Trophoblast cell (in vitro differentiated cells and primary cell): Measurements from ENCODE around the gene JPT1.

Source experiments
- DNase-seq, 2 donors: peaks; one replicate each; pipeline ENCODE4 v3.0.0-alpha.2; 2016
- H2AFZ ChIP-seq: 2 replicates; pipeline ENCODE4 v1.6.1; 2013; ENCODE audit warnings: low read length, moderate library complexity, mild to moderate bottlenecking; ENCODE audit not compliant: insufficient read depth, poor library complexity
- H2AK5ac ChIP-seq: 2 replicates; pipeline ENCODE4 v1.6.1; 2013; ENCODE audit warnings: mild to moderate bottlenecking, low read length
- H2BK120ac ChIP-seq: 2 replicates; pipeline ENCODE4 v1.6.1; 2013; ENCODE audit warnings: low read length, mild to moderate bottlenecking, moderate library complexity; ENCODE audit not compliant: insufficient read depth, poor library complexity
- H2BK12ac ChIP-seq: 2 replicates; pipeline ENCODE4 v1.6.1; 2013; ENCODE audit warnings: mild to moderate bottlenecking, low read length, moderate library complexity
- H2BK5ac ChIP-seq: 2 replicates; pipeline ENCODE4 v1.6.1; 2013; ENCODE audit warnings: low read length, low read depth, moderate library complexity, mild to moderate bottlenecking; ENCODE audit not compliant: poor library complexity
- H3K14ac ChIP-seq: 2 replicates; pipeline ENCODE4 v1.6.1; 2013; ENCODE audit warnings: mild to moderate bottlenecking, low read length
- H3K18ac ChIP-seq: 2 replicates; pipeline ENCODE4 v1.6.1; 2013; ENCODE audit warnings: mild to moderate bottlenecking, low read length
- H3K23ac ChIP-seq: 2 replicates; pipeline ENCODE4 v1.6.1; 2013; ENCODE audit warnings: low read length
- H3K27ac ChIP-seq: 2 replicates; pipeline ENCODE4 v1.5.1; 2013; ENCODE audit warnings: low read depth, mild to moderate bottlenecking, inconsistent platforms, low read length, moderate library complexity
- H3K27me3 ChIP-seq: 2 replicates; pipeline ENCODE4 v1.6.1; 2013; ENCODE audit warnings: inconsistent platforms, mild to moderate bottlenecking, low read length, moderate library complexity; ENCODE audit not compliant: insufficient read depth
- H3K36me3 ChIP-seq, 2 experiments: 1 replicate in 1 of 2; 2 replicates in 1 of 2; pipeline ENCODE4 v1.6.1; 2013; ENCODE audit warnings: low read length in 2 of 2, mild to moderate bottlenecking in 2 of 2, moderate library complexity in 1 of 2; ENCODE audit not compliant: insufficient read depth in 2 of 2, control insufficient read depth in 1 of 2
- H3K4ac ChIP-seq: 2 replicates; pipeline ENCODE4 v1.6.1; 2013; ENCODE audit warnings: low read depth, mild to moderate bottlenecking, low read length, moderate library complexity
- H3K4me1 ChIP-seq, 2 experiments: 1 replicate in 1 of 2; 2 replicates in 1 of 2; pipeline ENCODE4 v1.6.1; 2013; ENCODE audit warnings: low read length in 2 of 2, mild to moderate bottlenecking in 2 of 2, moderate library complexity in 1 of 2; ENCODE audit not compliant: insufficient read depth in 2 of 2, control insufficient read depth in 1 of 2
- H3K4me2 ChIP-seq: 2 replicates; pipeline ENCODE4 v1.6.1; 2013; ENCODE audit warnings: inconsistent platforms, mild to moderate bottlenecking, low read length, moderate library complexity
- H3K4me3 ChIP-seq: 2 replicates; pipeline ENCODE4 v1.5.1; 2013; ENCODE audit warnings: mild to moderate bottlenecking, low read depth, low read length, inconsistent platforms
- H3K79me1 ChIP-seq: one replicate; pipeline ENCODE4 v1.6.1; 2013; ENCODE audit warnings: low read length
- H3K79me2 ChIP-seq: 2 replicates; pipeline ENCODE4 v1.6.1; 2013; ENCODE audit warnings: low read length, mild to moderate bottlenecking; ENCODE audit not compliant: control insufficient read depth, insufficient read depth, poor library complexity
- H3K9ac ChIP-seq: 2 replicates; pipeline ENCODE4 v1.6.1; 2013; ENCODE audit warnings: mild to moderate bottlenecking, low read length
- H3K9me3 ChIP-seq: 2 replicates; pipeline ENCODE4 v1.6.1; 2013; ENCODE audit warnings: low read depth, mild to moderate bottlenecking, control low read depth, inconsistent platforms, low read length; ENCODE audit not compliant: insufficient read depth
- H4K12ac ChIP-seq: 2 replicates; pipeline ENCODE4 v1.6.1; 2013; ENCODE audit warnings: low read depth, mild to moderate bottlenecking, low read length, moderate library complexity
- H4K8ac ChIP-seq: 2 replicates; pipeline ENCODE4 v1.6.1; 2013; ENCODE audit warnings: low read depth, mild to moderate bottlenecking, low read length, moderate library complexity
- H4K91ac ChIP-seq: one replicate; pipeline ENCODE4 v1.6.1; 2013; ENCODE audit warnings: low read depth, mild to moderate bottlenecking, low read length, moderate library complexity
- WGBS: extraction: QIAGEN DNeasy Blood & Tissue Kit; methylation state at CpG from one replicate; pipeline ENCODE4 v1.1.7; 2013; ENCODE audit warnings: missing lambda C conversion rate; ENCODE audit not compliant: insufficient read length, insufficient coverage; ENCODE audit errors: extremely low coverage; 5-methylcytosine and 5-hydroxymethylcytosine counted together

Gene JPT1

DNA sequence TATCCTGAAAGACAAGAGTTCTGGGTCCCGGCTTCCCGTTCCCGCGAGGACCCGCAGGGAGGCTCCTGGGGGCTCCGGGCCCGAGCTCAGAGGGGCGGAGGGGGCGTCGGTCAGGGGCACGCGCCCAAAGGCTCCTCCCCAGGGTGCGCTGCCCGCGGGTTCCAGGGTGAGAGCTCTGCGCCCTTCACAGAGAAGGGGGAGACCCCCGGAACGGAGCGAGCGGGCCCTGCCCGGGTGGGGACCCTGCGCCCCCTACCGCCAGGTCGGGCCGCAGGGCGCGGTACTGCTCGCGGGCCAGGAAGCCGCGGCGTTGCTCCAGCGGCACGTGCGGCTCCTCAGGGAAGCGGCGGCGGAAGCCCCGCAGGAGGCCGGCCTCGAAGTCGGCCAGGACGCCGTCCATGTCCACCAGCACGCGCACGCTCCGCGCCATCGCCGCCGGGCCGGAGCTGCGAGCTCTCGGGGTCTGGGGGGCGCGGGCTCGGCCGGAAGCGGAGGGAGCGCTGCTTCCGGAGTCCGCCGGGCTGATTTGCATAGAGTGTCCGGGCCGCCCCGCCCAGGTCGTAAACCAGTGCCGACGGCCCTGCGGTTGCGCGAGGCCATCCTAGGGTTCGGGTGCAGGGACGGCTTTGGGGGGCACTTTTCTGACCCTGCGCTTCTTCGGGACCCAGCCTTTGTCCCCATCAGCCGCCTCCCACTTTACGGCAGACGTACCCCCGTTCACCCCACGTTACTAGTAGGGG is 22.9 kb downstream of the JPT1 start, which contains the start of gene NT5C:
TSS of gene NT5C (minus strand) at position 465 of the 740 bp plus-strand sequence. CDS start at position 430, 35 bp downstream.
- H3K9me3 ChIP-seq, result no peaks in the 10 kb centered on the region
- peak within 1 kb of the TSS; percentile 84 for H2AK5ac ChIP-seq
- H3K23ac ChIP-seq, result no peak within 1 kb of the TSS
- H3K18ac ChIP-seq, result peak within 1 kb of the TSS; percentile 98
- peak within 1 kb of the TSS; percentile 16 for H2BK12ac ChIP-seq
- peak within 1 kb of the TSS; percentile 74 for H2BK120ac ChIP-seq
- H3K14ac ChIP-seq, result peak within 1 kb of the TSS; percentile 95
- peaks cover 11% of the 10 kb centered on the region for H3K79me1 ChIP-seq
- peak within 1 kb of the TSS; percentile 98 for H4K91ac ChIP-seq
- peak within 1 kb of the TSS; percentile 74 for H2BK5ac ChIP-seq
- H4K8ac ChIP-seq, result peak within 1 kb of the TSS; percentile 100
- H3K36me3 ChIP-seq, result peaks cover 25 to 26% of the 10 kb centered on the region in 2 experiments
- no peaks in the 10 kb centered on the region for H3K27me3 ChIP-seq
- H3K9ac ChIP-seq, result peak within 1 kb of the TSS; percentile 92
- peaks cover 9% of the 10 kb centered on the region for H3K79me2 ChIP-seq
- peak; percentile 49 to 67 for DNase-seq
- H2AFZ ChIP-seq, result peak within 1 kb of the TSS; percentile 98
- peaks cover 0 to 6% of the 10 kb centered on the region in 2 experiments for H3K4me1 ChIP-seq
- no CpG with 5 or more reads among the region's 82 CpGs for WGBS
- H3K4me2 ChIP-seq, result peak within 1 kb of the TSS; percentile 88
- H3K4ac ChIP-seq, result peak within 1 kb of the TSS; percentile 94
- peak within 1 kb of the TSS; percentile 98 for H4K12ac ChIP-seq
- peak within 1 kb of the TSS; percentile 87 for H3K4me3 ChIP-seq
- peak within 1 kb of the TSS; percentile 91 for H3K27ac ChIP-seq

DNA sequence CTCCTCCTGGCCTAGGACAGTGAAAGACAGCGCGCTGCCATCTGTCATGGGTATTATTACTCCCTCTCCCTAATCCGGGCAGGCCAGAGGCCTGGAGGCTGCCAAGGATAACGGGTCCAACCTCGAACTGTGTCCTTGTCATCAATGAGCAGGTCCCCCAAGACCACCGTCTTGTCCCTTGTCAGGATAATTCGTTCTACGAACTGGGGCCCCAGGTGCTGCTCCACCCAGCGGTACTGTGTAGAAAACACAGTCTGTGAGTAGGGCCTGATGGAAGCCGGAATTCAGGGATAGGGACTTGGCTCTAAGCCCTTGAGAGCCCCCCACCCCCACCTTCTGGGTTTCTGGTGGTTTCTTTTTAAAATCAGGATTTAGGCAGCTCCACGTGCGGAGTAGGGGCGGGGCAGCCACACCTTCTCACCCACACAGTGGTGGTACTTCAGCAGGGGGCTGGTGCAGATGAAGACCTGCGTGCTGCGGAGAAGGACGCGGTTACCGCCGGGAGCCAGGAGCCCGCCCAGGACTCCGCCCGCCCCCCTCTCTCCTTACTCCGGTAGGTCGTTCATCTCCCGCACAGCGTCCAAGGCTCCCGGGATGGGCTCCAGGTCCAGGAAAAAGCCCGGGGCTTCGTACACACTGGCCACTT is 23.6 kb downstream of the JPT1 start:
- Histone ChIP-seq H3K36me3 (peaks cover 23 to 24% of the 10 kb centered on the region in 2 experiments), H3K79me1 (peaks cover 11% of the 10 kb centered on the region), H4K91ac (peak overlapping the region; percentile 52), H3K14ac (peak overlapping the region; percentile 88), H4K12ac (peak overlapping the region; percentile 98), H3K9me3 (no peaks in the 10 kb centered on the region), H3K23ac (no peak overlapping the region), H4K8ac (peak overlapping the region; percentile 100), H3K4ac (peak overlapping the region; percentile 75), H2AK5ac (no peak overlapping the region), H3K9ac (peak overlapping the region; percentile 92), H2BK12ac (no peak overlapping the region), H3K4me2 (peak overlapping the region; percentile 88), H2AFZ (peak overlapping the region; percentile 71), H3K27ac (peak overlapping the region; percentile 91), H3K4me1 (peaks cover 0 to 6% of the 10 kb centered on the region in 2 experiments), H3K79me2 (peaks cover 9% of the 10 kb centered on the region), H3K18ac (peak overlapping the region; percentile 93), H3K4me3 (peak overlapping the region; percentile 87), H2BK120ac (peak overlapping the region; percentile 59), H2BK5ac (peak overlapping the region; percentile 71), H3K27me3 (no peaks in the 10 kb centered on the region)
- peak in 1 of 2 donors; percentile 63 for DNase-seq
- no CpG with 5 or more reads among the region's 29 CpGs for WGBS

DNA sequence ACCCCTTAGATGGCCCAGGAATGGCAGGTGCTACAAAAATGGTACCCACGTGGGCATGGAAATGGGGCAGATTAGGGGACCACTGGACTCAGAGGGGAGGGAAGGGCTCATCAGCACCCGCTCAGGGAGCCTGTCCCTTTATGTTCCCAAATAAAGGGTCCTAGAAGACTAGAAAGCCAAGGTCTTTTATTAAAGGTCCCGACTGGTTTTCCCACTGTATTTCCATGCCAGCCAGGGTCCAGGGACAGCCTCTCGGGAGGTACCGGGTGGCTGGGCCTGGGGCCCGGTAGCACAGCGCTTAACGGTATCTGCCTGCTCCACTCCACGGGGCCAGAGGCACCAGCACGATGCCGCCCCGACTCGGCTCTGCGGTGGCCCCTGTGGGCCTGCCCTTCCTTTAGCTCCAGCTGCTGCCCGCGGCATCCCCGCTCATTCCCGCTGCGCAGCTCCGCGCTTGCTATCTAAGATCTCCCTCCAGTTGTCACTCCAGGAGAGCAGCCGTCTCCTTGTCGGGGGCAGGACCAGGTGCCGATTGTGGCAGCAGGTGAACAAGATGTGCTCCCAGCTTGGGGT is 24.2 kb downstream of the JPT1 start:
- WGBS, result no CpG with 5 or more reads among the region's 24 CpGs
- DNase-seq, result no peak

DNA sequence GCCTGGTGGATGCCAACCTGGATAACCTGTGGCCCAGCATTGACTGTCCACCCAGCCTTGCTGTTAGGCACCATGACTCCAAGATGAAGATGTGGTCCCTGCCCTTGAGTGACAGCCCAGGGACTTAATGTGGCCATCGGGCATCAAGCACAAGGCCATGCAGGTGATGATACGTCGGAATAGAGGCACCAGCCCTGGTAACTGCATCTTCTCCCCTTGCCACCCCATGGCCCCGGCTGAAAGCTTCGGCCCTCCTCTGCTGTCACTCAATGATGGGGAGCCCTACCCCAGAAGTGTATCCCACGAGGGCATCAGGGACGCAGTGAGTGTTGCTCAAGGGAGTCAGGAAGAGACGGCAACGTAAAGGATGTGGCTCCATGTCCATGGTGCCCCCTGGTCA is 24.7 kb downstream of the JPT1 start:
- Histone ChIP-seq H4K8ac (no peak overlapping the region), H2AK5ac (no peak overlapping the region)

More for the DNA sequence above, 24.2 kb downstream of the JPT1 start:
- Histone ChIP-seq H2BK120ac (no peak overlapping the region), H4K91ac (no peak overlapping the region), H2AFZ (no peak overlapping the region), H4K12ac (no peak overlapping the region), H3K27ac (no peak overlapping the region), H3K27me3 (no peaks in the 10 kb centered on the region), H3K14ac (no peak overlapping the region), H3K9ac (no peak overlapping the region), H3K4me3 (peak overlapping the region; percentile 87), H3K79me2 (peaks cover 9% of the 10 kb centered on the region), H3K4ac (peak overlapping the region; percentile 41), H3K23ac (no peak overlapping the region), H4K8ac (no peak overlapping the region), H3K18ac (no peak overlapping the region), H3K36me3 (peaks cover 19% of the 10 kb centered on the region in 2 experiments), H3K79me1 (peaks cover 11% of the 10 kb centered on the region), H2BK12ac (no peak overlapping the region), H2BK5ac (no peak overlapping the region), H3K4me2 (peak overlapping the region; percentile 88), H3K4me1 (peaks cover 0 to 6% of the 10 kb centered on the region in 2 experiments), H2AK5ac (no peak overlapping the region), H3K9me3 (peaks cover under 1% of the 10 kb centered on the region)

More for the DNA sequence above, 24.7 kb downstream of the JPT1 start:
- H3K79me2 ChIP-seq, result peaks cover 9% of the 10 kb centered on the region
- no peak overlapping the region for H4K12ac ChIP-seq
- H3K9me3 ChIP-seq, result peaks cover 2% of the 10 kb centered on the region
- no peak overlapping the region for H3K4ac ChIP-seq
- no peak overlapping the region for H3K14ac ChIP-seq
- H3K4me1 ChIP-seq, result peaks cover 0 to 6% of the 10 kb centered on the region in 2 experiments
- no peak overlapping the region for H3K23ac ChIP-seq
- H2AFZ ChIP-seq, result no peak overlapping the region
- peaks cover 15 to 19% of the 10 kb centered on the region in 2 experiments for H3K36me3 ChIP-seq
- no peak overlapping the region for H2BK5ac ChIP-seq
- H2BK12ac ChIP-seq, result no peak overlapping the region
- no peaks in the 10 kb centered on the region for H3K27me3 ChIP-seq
- no peak overlapping the region for H2BK120ac ChIP-seq
- no peak overlapping the region for H3K4me2 ChIP-seq
- H3K79me1 ChIP-seq, result peaks cover 11% of the 10 kb centered on the region
- no peak overlapping the region for H3K4me3 ChIP-seq
- whole genome bisulfite sequencing, result no CpG with 5 or more reads among the region's 9 CpGs
- H3K18ac ChIP-seq, result no peak overlapping the region
- no peak for DNase-seq
- H4K91ac ChIP-seq, result no peak overlapping the region
- no peak overlapping the region for H3K27ac ChIP-seq
- no peak overlapping the region for H3K9ac ChIP-seq
